Gastroesophageal sphincter (tissue), 4 donors: ENCODE results near the gene RASGRP1. TPM values are rescaled to one million over a fixed set of nuclear protein-coding genes. Genes with fewer than 3 reads are reported as not detected.

Source experiments
- ATAC-seq: fragments of 150-250 bp; one replicate; pipeline ENCODE4 v1.9.1; 2016; ENCODE audit warnings: mild to moderate bottlenecking, moderate library complexity
- H3K27ac ChIP-seq, 4 donors: fragments of 200-600 bp; sonication (generic) in 3 of 4; 1 replicate in 3 of 4; 2 replicates in 1 of 4; pipeline ENCODE4 v1.5.1; 2016 to 2019
- H3K27me3 ChIP-seq: fragments of 200-600 bp; sonication (generic); one replicate; pipeline ENCODE4 v1.5.1; 2019
- H3K36me3 ChIP-seq, 2 donors: fragments of 200-600 bp; sonication (generic); one replicate each; pipeline ENCODE4 v1.5.1; 2019; ENCODE audit warnings: control low read depth in 1 of 2
- H3K4me1 ChIP-seq, 3 donors: fragments of 200-600 bp; sonication (generic); 1 replicate in 2 of 3; 2 replicates in 1 of 3; pipeline ENCODE4 v1.5.1; 2016 to 2019; ENCODE audit warnings: control low read depth in 2 of 3
- H3K4me3 ChIP-seq, 2 donors: fragments of 200-600 bp; sonication (generic); one replicate each; pipeline ENCODE4 v1.5.1; 2019; ENCODE audit warnings: mild to moderate bottlenecking in 1 of 2, moderate library complexity in 1 of 2
- H3K9me3 ChIP-seq, 3 donors: fragments of 200-600 bp; sonication (generic); one replicate each; pipeline ENCODE4 v1.5.1; 2017 to 2019; ENCODE audit warnings: control low read depth in 2 of 3
- CTCF ChIP-seq, 4 experiments: fragments of 200-600 bp in 2 of 4; fragments of 450-650 bp in 2 of 4; sonication (generic) in 1 of 4; IDR thresholded peaks; one replicate each; pipeline ENCODE4 v1.5.1; 2017 to 2019; ENCODE audit warnings: antibody characterized with exemption in 4 of 4, mild to moderate bottlenecking in 2 of 4, moderate library complexity in 2 of 4
- EP300 ChIP-seq: sonication (generic); formaldehyde crosslinking; IDR thresholded peaks from one replicate; pipeline ENCODE4 v1.6.1; 2017; ENCODE audit warnings: antibody characterized with exemption, mild to moderate bottlenecking
- POLR2A ChIP-seq, 2 donors: fragments of 450-650 bp; IDR thresholded peaks; one replicate each; pipeline ENCODE4 v1.6.1; 2017; ENCODE audit warnings: antibody characterized with exemption in 2 of 2, mild to moderate bottlenecking in 2 of 2, moderate library complexity in 1 of 2
- POLR2AphosphoS5 ChIP-seq: sonication (generic); formaldehyde crosslinking; IDR thresholded peaks from one replicate; pipeline ENCODE4 v1.6.1; 2017; ENCODE audit warnings: antibody characterized with exemption
- WGBS, 2 donors: methylation state at CpG; one replicate each; pipeline ENCODE4 v1.1.5; 2018; ENCODE audit warnings: low coverage in 1 of 2; 5-methylcytosine and 5-hydroxymethylcytosine counted together
- total RNA-seq, 4 donors: library from RNA; depleted of rRNA; stranded (reverse); fragments of >200 nt; gene quantifications; one replicate each; pipeline ENCODE4 v1.1.0, GENCODE V29; 2016

RASGRP1 gene
- total RNA-seq, 4 donors from 2014 or later, result 0.16 to 0.81 (median 0.55) TPM

- H3K4me1 ChIP-seq, result peaks cover 0 to 8% (median 0%) of the 10 kb centered on the region in 3 donors
- ATAC-seq, result no peak
- TF ChIP-seq CTCF (IDR thresholded peaks at IDR 0.05) (no peak), POLR2AphosphoS5 (no peak), POLR2A (IDR thresholded peaks at IDR 0.05) (no peak), EP300 (no peak)
- no peaks in the 10 kb centered on the region for H3K36me3 ChIP-seq
- no peaks in the 10 kb centered on the region for H3K27me3 ChIP-seq
- H3K27ac ChIP-seq, result no peak overlapping the region
- H3K9me3 ChIP-seq, result no peaks in the 10 kb centered on the region
- H3K4me3 ChIP-seq, result no peak overlapping the region
- 69 to 76% methylated on average over 3 to 4 of the region's 4 CpGs for WGBS, 2 donors
Measured at GRCh38 chr15:38531509-38531908, 33.1 kb downstream of the RASGRP1 start.

GRCh38 chr15:38530113-38530512 lies 34.5 kb downstream of the RASGRP1 start:
- Histone ChIP-seq H3K4me3 (no peak overlapping the region), H3K9me3 (no peaks in the 10 kb centered on the region), H3K4me1 (peaks cover 0 to under 1% (median 0%) of the 10 kb centered on the region in 3 donors), H3K36me3 (no peaks in the 10 kb centered on the region), H3K27me3 (no peaks in the 10 kb centered on the region), H3K27ac (no peak overlapping the region)
- no peak for TF ChIP-seq POLR2AphosphoS5
- WGBS, 2 donors, result 100% methylated on average over 1 of the region's 1 CpG; no CpG with 5 or more reads in 1 of the 2 donors
- ATAC-seq, result no peak

- 88 to 91% methylated on average over 1 of the region's 1 CpG for WGBS, 2 donors
- TF ChIP-seq POLR2A (IDR thresholded peaks at IDR 0.05) (no peak), EP300 (no peak), POLR2AphosphoS5 (no peak), CTCF (IDR thresholded peaks at IDR 0.05) (no peak)
- no peak for ATAC-seq
- Histone ChIP-seq H3K9me3 (no peaks in the 10 kb centered on the region), H3K27ac (no peak overlapping the region), H3K36me3 (no peaks in the 10 kb centered on the region), H3K4me3 (no peak overlapping the region), H3K4me1 (no peaks in the 10 kb centered on the region), H3K27me3 (no peaks in the 10 kb centered on the region)
Measured at GRCh38 chr15:38528294-38528693, 36.3 kb downstream of the RASGRP1 start.

- WGBS, 2 donors, result 96% methylated on average over 2 of the region's 2 CpGs; no CpG with 5 or more reads in 1 of the 2 donors
- no peaks in the 10 kb centered on the region for H3K27me3 ChIP-seq
- H3K27ac ChIP-seq, result no peak overlapping the region
- no peaks in the 10 kb centered on the region for H3K36me3 ChIP-seq
- no peak for ATAC-seq
- H3K9me3 ChIP-seq, result no peaks in the 10 kb centered on the region
- H3K4me3 ChIP-seq, result no peak overlapping the region
- TF ChIP-seq CTCF (IDR thresholded peaks at IDR 0.05) (no peak), POLR2AphosphoS5 (no peak), POLR2A (IDR thresholded peaks at IDR 0.05) (no peak), EP300 (no peak)
- H3K4me1 ChIP-seq, result no peaks in the 10 kb centered on the region
Measured at GRCh38 chr15:38526158-38526557, 38.5 kb downstream of the RASGRP1 start.

- WGBS, 2 donors, result 85 to 88% methylated on average over 5 to 6 of the region's 6 CpGs
Measured at GRCh38 chr15:38525489-38525888, 39.1 kb downstream of the RASGRP1 start.

More at GRCh38 chr15:38525489-38525888, 39.1 kb downstream of the RASGRP1 start:
- Histone ChIP-seq H3K4me3 (no peak overlapping the region), H3K27ac (no peak overlapping the region), H3K36me3 (no peaks in the 10 kb centered on the region), H3K27me3 (no peaks in the 10 kb centered on the region), H3K4me1 (no peaks in the 10 kb centered on the region), H3K9me3 (no peaks in the 10 kb centered on the region)
- no peak for ATAC-seq
- TF ChIP-seq CTCF (IDR thresholded peaks at IDR 0.05), result no peak
- TF ChIP-seq EP300, result no peak
- TF ChIP-seq POLR2A (IDR thresholded peaks at IDR 0.05), result no peak
- no peak for TF ChIP-seq POLR2AphosphoS5
